Measurements from ENCODE around the gene C6orf136. TPM values are rescaled to one million over a fixed set of nuclear protein-coding genes. Genes with fewer than 3 reads are reported as not detected.
"Not testable (repeated sequence)": the region's sequence is repeated elsewhere in the genome, so short reads cannot be mapped to it uniquely, and the experiment has no call there.

C6orf136 gene
- total and polyA plus RNA-seq, 8 donors: 10.7 to 18.1 (median 15.2) TPM

DNA sequence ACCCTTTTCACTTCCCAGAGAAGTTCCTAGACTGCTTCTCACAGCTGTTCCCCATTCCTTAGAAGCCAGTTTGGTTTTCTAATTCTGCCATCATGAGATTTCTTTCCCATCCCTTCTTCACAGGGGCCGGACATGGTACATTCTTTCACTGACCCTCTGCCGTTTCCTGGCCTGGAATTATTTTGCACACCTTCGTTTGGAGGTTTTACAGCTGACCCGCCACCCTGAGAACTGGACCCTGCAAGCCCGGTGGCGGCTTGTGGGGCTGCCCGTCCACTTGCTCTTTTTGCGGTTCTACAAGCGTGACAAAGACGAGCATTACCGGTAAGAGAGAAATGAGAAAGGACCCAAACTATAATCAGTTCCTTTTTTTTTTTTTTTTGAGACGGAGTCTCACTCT, 4.2 kb downstream of the C6orf136 start:
- H3K9me3 ChIP-seq: no peaks in the 10 kb centered on the region

DNA sequence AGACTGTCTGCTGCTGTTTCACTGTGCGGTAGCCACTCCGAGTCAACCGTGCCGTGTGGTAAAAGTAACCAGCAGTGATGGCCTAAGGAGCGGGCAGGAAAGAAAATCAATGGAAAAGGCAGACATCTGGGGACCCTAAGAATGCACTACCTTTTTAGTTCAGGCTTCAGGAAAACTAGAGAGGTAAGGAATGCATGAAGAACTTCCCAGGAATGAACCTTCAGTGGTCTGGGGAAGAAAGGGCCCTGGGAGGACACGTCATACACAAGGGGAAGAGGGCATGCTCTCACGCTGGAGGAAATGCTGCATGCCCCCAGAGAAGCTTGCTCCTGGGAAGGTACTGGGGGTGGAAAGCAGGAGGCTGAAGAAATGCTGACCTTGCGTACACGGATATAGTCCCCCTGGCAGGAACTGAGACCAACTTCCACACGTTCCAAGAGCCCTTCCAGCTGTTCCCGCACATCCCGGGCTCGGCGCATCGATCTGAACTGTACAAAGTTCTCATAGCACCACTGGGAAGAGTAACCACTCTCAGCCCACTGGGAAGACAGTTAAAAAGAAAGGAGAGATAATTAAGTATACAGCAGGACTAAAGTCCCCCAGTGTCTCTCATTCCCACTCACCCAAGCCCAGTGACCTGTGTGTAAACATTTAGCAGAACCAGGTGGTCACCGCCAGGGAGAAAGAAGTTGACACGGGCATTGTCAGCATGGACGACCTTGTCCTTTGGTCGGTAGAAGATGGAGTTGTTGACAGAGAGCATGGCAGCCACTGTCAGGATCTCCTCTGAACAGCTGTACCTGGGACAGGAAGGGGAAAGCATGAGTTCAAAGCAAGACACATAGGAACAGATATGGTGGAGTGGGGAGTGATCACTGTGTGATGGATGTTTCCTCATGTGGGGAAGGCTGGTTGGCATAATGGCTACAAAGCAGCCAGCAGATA, 8.1 kb downstream of the C6orf136 start:
- Histone ChIP-seq H3K27ac (no peak overlapping the region), H3K4me1 (no peaks in the 10 kb centered on the region), H3K9me3 (no peaks in the 10 kb centered on the region), H3K36me3 (peaks cover 5 to 100% of the 10 kb centered on the region in 2 donors), H3K4me3 (no peak overlapping the region), H3K27me3 (no peaks in the 10 kb centered on the region)
- ATAC-seq (no peak), DNase-seq (peak in 1 of 4 donors; percentile 28)
- TF ChIP-seq, protein P1, sequence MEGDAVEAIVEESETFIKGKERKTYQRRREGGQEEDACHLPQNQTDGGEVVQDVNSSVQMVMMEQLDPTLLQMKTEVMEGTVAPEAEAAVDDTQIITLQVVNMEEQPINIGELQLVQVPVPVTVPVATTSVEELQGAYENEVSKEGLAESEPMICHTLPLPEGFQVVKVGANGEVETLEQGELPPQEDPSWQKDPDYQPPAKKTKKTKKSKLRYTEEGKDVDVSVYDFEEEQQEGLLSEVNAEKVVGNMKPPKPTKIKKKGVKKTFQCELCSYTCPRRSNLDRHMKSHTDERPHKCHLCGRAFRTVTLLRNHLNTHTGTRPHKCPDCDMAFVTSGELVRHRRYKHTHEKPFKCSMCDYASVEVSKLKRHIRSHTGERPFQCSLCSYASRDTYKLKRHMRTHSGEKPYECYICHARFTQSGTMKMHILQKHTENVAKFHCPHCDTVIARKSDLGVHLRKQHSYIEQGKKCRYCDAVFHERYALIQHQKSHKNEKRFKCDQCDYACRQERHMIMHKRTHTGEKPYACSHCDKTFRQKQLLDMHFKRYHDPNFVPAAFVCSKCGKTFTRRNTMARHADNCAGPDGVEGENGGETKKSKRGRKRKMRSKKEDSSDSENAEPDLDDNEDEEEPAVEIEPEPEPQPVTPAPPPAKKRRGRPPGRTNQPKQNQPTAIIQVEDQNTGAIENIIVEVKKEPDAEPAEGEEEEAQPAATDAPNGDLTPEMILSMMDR (IDR thresholded peaks at IDR 0.05): no peak
- intact Hi-C loops (cut with DNase I): no loop called here

More for the DNA sequence above, 4.2 kb downstream of the C6orf136 start:
- intact Hi-C loops (cut with DNase I): no loop called here
- peaks cover 0 to 63% of the 10 kb centered on the region in 2 donors for H3K36me3 ChIP-seq
- no peak overlapping the region for H3K27ac ChIP-seq
- no peak for ATAC-seq
- no peaks in the 10 kb centered on the region for H3K27me3 ChIP-seq
- peaks cover 4 to 15% of the 10 kb centered on the region in 2 donors for H3K4me1 ChIP-seq
- peak in 1 of 4 donors; percentile 29 for DNase-seq
- no peak overlapping the region for H3K4me3 ChIP-seq
- TF ChIP-seq, protein P1 (IDR thresholded peaks at IDR 0.05): no peak

DNA sequence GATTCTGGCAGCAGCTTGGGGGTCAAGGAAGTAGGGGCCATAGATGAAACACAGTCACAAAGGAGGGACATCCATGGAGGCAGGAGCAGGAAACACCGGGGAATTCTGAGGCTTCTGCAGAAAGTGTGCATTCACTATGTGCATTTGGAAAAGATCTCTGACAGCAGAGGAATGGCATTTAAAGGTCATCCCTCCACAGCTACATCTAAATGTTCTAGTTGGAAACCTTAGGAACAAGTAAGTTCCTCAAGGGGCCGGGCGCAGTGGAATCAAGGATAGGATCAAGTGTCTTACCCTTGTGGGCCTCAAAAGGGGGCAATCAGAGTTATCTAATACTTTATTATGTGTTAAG, 8.8 kb downstream of the C6orf136 start:
- TF ChIP-seq, protein P1 (IDR thresholded peaks at IDR 0.05): no peak
- no peaks in the 10 kb centered on the region for H3K4me1 ChIP-seq
- intact Hi-C loops (cut with DNase I): no loop called here
- H3K9me3 ChIP-seq: no peaks in the 10 kb centered on the region
- H3K27me3 ChIP-seq: no peaks in the 10 kb centered on the region
- ATAC-seq (no peak), DNase-seq (no peak)
- H3K4me3 ChIP-seq: no peak overlapping the region
- H3K27ac ChIP-seq: no peak overlapping the region
- H3K36me3 ChIP-seq: peaks cover 5 to 100% of the 10 kb centered on the region in 2 donors

DNA sequence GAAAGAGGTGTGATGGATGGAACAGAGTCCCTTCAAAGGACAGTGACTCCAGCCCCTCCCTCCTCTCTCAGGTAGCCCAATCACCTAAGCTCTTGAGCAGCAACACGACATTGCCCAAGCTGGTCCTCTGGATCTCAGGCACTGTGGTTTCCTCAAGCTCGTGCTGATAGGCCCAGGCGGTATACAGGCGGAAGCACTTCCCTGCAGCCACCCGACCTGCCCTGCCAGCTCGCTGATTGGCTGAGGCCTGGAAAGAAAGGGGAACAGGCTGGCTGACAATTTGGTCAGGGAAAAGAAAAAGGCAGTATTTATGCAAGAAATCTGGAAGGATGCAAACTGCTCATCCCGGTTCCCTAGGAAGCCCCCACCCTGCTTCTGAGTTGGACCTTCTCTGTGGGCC, 9.6 kb downstream of the C6orf136 start:
- H3K4me3 ChIP-seq: no peak overlapping the region
- intact Hi-C loops (cut with DNase I): no loop called here

DNA sequence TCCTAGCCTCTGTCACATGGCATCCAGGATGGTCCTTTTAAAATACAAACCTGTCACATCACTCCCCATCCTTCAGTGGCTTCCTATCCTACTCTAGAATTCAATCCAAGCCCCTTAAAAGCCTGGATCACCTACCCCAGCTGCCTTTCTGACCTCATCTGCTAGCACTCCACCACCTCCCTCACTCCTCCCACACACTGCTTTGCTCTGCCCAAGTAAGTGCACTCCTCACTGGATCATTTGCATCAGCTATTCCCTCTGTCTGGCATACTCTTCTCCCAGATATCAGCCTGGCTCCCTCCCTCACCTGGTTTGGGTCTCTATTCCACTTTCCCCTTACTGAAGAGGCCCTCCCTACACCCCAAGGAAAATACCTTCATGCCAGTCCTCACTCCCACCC, 10.5 kb downstream of the C6orf136 start:
- ATAC-seq: no peak
- Histone ChIP-seq H3K9me3 (no peaks in the 10 kb centered on the region), H3K4me1 (no peaks in the 10 kb centered on the region), H3K4me3 (no peak overlapping the region), H3K36me3 (peaks cover 5 to 100% of the 10 kb centered on the region in 2 donors), H3K27ac (no peak overlapping the region), H3K27me3 (no peaks in the 10 kb centered on the region)
- intact Hi-C loops (cut with DNase I): no loop called here
- TF ChIP-seq, protein P1 (IDR thresholded peaks at IDR 0.05): no peak
- no peak for DNase-seq

More for the DNA sequence above, 9.6 kb downstream of the C6orf136 start:
- Histone ChIP-seq H3K4me1 (no peaks in the 10 kb centered on the region), H3K27ac (no peak overlapping the region), H3K27me3 (no peaks in the 10 kb centered on the region), H3K36me3 (peaks cover 5 to 100% of the 10 kb centered on the region in 2 donors), H3K9me3 (no peaks in the 10 kb centered on the region)
- TF ChIP-seq, protein P1 (IDR thresholded peaks at IDR 0.05): no peak
- ATAC-seq (peak; percentile 32), DNase-seq (peak in 1 of 4 donors; percentile 61)

DNA sequence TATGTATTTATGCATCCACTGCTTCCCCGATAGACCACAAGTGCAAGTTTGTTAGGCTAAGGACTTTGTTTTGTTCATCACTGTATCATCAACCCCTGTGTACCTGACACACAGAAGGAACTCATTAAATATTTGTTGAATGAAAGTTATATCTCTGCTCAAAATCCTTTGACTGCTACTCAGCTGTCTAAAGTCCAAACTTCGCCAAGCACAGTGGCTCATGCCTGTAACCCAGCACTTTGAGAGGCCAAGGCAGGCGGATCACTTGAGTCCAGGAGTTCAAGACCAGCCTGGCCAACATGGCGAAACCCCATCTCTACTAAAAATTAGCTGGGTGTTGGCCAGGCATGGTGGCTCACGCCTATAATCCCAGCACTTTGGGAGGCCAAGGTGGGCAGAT, 11.0 kb downstream of the C6orf136 start:
- H3K4me3 ChIP-seq; H3K9me3 ChIP-seq; ATAC-seq; H3K27me3 ChIP-seq; H3K4me1 ChIP-seq; H3K27ac ChIP-seq; intact Hi-C loops (cut with DNase I): not testable (repeated sequence)
- peak in 1 of 4 donors; percentile 7 for DNase-seq
- H3K36me3 ChIP-seq: peaks cover 5 to 100% of the 10 kb centered on the region in 2 donors

Measured in left lung (tissue), 10 donors.